Activated naive CD4-positive, alpha-beta T cell treated with anti-CD3 and anti-CD28 coated beads, Interleukin-2, amount 50 U/mL, for 16 hours (primary cell): Measurements from ENCODE around the gene OR8G5.

Source experiments
- DNase-seq: peaks from one replicate; pipeline ENCODE4 v3.0.0-alpha.2; 2020

OR8G5 gene

GRCh38 chr11:124294687-124295086 lies 38.5 kb downstream of the OR8G5 start:
- no peak for DNase-seq

- DNase-seq, result no peak
These were observed 39.8 kb downstream of the OR8G5 start for GRCh38 chr11:124296016-124296415.

- DNase-seq, result no peak
These were observed 41.7 kb downstream of the OR8G5 start for GRCh38 chr11:124297921-124298320.

GRCh38 chr11:124301548-124301947 lies 45.4 kb downstream of the OR8G5 start:
- DNase-seq, result no peak

- no peak for DNase-seq
These were observed 46.4 kb downstream of the OR8G5 start for GRCh38 chr11:124302347-124303125.

- DNase-seq, result no peak
These were observed 50.9 kb downstream of the OR8G5 start for GRCh38 chr11:124307093-124307492.

- DNase-seq, result no peak
These were observed 54.5 kb downstream of the OR8G5 start for GRCh38 chr11:124310721-124311120.

- no peak for DNase-seq
These were observed 55.1 kb downstream of the OR8G5 start for GRCh38 chr11:124311269-124311668.

GRCh38 chr11:124311670-124312069 lies 55.5 kb downstream of the OR8G5 start:
- DNase-seq, result no peak

- DNase-seq, result no peak
These were observed 57.0 kb downstream of the OR8G5 start for GRCh38 chr11:124313131-124313530.

GRCh38 chr11:124313849-124314248 lies 57.7 kb downstream of the OR8G5 start, which contains the start of gene OR8D1:
Gene OR8D1, minus strand, starts transcription at chr11:124313949. Its CDS starts 3,183 bp downstream, at chr11:124310766.
- no peak for DNase-seq

- no peak for DNase-seq
These were observed 58.9 kb downstream of the OR8G5 start for GRCh38 chr11:124315052-124315451.
